Stimulated activated CD8-positive, alpha-beta memory T cell treated with anti-CD3 and anti-CD28 coated beads, Interleukin-7, amount 100 ng/mL, for 24 hours (primary cell): ENCODE results near the gene JPH3.

ENCODE experiments used
- DNase-seq: peaks from one replicate; pipeline ENCODE4 v3.0.0-alpha.2; 2020; ENCODE audit warnings: low read depth

JPH3 gene

DNA sequence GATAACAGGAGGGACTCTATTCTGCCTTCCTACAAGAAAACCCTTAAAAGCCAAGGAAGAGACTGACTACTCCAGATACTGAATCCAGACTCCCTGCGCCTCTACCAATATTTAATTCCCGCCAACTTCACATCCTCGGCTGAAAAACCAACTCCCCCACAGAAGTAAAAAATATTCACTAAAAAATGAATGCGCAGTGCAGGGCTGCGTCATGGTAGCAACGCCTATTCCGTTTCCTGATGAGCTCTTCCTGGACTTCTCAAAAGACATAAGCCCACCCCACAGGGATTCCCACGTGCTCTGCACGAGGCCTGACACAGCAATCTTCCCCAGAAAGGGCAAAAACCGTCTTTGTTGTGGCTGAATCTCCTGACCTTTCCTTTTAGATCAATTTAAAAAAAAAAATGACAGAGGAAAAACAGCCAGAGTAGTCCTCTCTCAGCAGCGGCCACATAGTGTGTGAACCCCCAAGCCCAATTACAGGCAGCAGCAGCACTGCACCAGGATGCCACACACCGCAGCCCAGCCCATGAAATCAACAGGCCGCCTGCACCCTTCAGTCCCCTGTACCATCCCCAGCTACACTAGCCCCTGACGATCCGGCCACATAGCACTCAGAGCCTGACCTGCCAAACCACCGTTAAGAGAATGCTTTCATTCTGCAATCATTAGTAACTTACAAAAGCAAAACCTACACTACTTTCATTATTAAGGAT lies 139.6 kb downstream of the JPH3 start:
- DNase-seq: no peak

DNA sequence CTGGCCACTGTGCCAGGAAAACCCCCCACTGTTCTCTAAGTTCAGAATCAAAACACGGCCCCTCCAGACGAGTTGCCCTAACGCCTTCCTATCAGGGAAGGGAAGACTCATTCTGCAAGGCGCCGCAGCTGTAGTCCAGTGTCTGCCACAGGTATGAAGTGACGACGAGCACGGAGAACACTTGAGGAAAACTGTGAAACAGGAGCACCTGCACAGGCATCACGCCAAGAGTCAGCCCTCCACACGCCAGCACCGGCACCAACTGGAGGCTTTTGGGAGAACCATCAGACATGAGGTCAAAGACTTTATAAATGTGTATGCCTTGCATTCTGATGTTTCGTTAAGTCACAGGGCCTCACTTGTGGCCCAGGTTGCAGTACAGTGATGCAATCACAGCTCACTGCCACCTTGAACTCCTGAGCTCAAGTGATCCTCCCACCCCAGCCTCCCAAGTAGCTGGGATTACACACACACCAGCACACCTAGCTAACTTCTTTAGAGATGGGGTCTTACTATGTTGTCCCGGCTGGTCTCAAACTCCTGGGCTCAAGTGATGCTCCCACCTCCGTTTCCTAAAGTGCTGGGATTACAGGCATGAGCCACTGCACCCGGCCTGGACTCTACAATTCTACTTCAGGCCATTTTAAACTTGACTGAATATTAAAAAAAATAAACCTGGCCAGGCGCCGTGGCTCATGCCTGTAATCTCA lies 140.6 kb downstream of the JPH3 start:
- no peak for DNase-seq

DNA sequence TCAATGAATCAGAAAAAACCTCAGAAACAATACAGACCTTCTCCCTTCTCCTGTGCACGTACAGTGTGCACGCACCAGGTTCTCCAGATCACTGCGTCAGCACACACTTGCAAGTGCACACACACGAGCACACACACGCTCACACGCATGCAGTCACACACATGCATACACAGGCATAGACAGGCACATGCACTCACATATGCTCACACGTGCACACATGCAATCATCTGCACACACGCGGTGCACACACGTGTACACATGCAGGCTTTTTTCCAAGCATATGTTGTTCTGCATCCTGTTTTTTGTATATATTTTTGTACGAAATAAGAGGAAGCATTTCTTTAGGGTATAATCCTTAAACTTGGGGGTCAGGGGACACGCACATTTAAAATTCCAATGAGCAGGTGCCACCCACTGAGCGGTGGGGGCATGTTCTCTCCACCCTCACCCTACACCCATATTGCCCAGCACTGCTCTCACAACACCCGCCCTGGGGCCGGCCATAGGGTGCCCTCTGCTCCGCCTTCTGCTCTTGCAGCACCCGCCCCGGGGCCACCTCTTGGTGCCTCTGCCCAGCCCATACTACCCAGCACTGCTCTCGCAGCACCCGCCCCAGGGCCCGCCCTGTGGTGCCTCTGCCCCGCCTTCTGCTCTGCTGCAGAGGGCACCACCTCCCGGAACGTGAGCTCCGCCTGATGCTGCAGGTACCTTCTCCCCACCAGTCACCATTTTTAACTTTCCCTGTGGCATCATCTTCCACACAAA lies 142.6 kb downstream of the JPH3 start:
- no peak for DNase-seq

DNA sequence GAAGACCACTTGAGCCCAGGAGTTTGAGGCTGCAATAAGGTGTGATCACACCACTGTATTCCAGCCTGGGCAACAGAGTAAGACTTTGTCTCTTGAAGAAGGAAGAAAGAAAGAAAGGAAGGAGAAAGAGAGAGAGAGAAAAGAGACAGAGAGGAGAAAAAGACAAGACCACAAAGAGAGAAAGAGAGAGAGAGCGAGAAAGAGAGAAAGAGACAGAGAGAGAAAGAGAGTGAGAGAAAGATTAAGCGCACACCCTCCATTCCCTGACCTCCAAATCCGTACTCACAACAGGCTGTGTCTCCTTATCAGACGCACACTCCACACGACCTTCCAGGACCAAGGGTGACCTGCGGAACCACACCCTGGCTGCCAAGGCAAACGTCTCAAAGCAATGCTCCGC lies 143.9 kb downstream of the JPH3 start:
- no peak for DNase-seq
